Measurements from ENCODE around the gene LCE3A.
A peak's percentile ranks its signal among the peaks of the same experiment; 100 is the strongest.
"Not testable (repeated sequence)": the region's sequence is repeated elsewhere in the genome, so short reads cannot be mapped to it uniquely, and the experiment has no call there.

Gene LCE3A

GRCh38 chr1:152623203-152623844, 421 bp upstream of the LCE3A start:
- DNase-seq (no peak), ATAC-seq (replicated peaks) (no peak)
- H3K4me3 Mint-ChIP-seq: no peak overlapping the region
- H3K27me3 Mint-ChIP-seq: peaks cover 34 to 57% of the 10 kb centered on the region in 2 donors
- peaks cover 0 to 9% of the 10 kb centered on the region in 2 donors for H3K9me3 Mint-ChIP-seq
- H3K4me1 Mint-ChIP-seq (ENCODE audit: low read depth in 2 of 2): peaks cover 0 to 4% of the 10 kb centered on the region in 2 donors
- H3K27ac Mint-ChIP-seq: no peak overlapping the region
- H3K36me3 Mint-ChIP-seq (ENCODE audit: insufficient read depth): no peaks in the 10 kb centered on the region

- Mint-ChIP-seq H3K4me3 (no peak overlapping the region), H3K27me3 (peaks cover 27 to 43% of the 10 kb centered on the region in 2 donors), H3K27ac (peak overlapping the region in 1 of 2 donors; percentile 12)
Observed at GRCh38 chr1:152621993-152622392, 910 bp downstream of the LCE3A start.

DNA sequence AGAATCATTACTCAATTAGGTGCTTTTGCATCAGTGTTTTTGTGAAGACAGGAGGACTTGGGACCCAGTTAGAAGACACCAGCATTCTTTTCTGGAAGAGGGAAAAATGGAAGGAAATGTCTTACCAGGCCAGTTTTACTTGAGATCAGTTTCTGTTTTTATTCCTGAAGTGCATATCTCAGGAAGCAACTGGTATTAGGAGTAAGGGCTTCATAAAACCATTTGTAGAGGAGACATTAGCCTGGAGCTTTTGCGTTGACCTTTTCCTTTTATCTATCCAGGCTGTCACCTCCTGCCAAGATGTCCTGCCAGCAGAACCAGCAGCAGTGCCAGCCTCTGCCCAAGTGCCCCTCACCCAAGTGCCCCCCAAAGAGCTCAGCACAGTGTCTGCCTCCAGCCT, 9.4 kb downstream of the LCE3A start, which contains the start of gene LCE3B:
Gene LCE3B (plus strand): TSS at position 301 of the 400 bp plus-strand sequence. CDS start 0 bp downstream, at position 301.
- DNase-seq (no peak), ATAC-seq (replicated peaks) (no peak)
- H3K27ac Mint-ChIP-seq: no peak within 1 kb of the TSS
- H3K4me3 Mint-ChIP-seq: no peak within 1 kb of the TSS
- H3K4me1 Mint-ChIP-seq (ENCODE audit: low read depth in 2 of 2): no peaks in the 10 kb centered on the region
- peaks cover 0 to 9% of the 10 kb centered on the region in 2 donors for H3K27me3 Mint-ChIP-seq
- peaks cover 0 to 5% of the 10 kb centered on the region in 2 donors for H3K9me3 Mint-ChIP-seq
- H3K36me3 Mint-ChIP-seq (ENCODE audit: insufficient read depth): no peaks in the 10 kb centered on the region

More at GRCh38 chr1:152621993-152622392, 910 bp downstream of the LCE3A start:
- no peaks in the 10 kb centered on the region for H3K36me3 Mint-ChIP-seq (ENCODE audit: insufficient read depth)
- peaks cover 0 to 12% of the 10 kb centered on the region in 2 donors for H3K9me3 Mint-ChIP-seq
- ATAC-seq (replicated peaks) (no peak), DNase-seq (no peak)
- peaks cover 0 to 4% of the 10 kb centered on the region in 2 donors for H3K4me1 Mint-ChIP-seq (ENCODE audit: low read depth in 2 of 2)

DNA sequence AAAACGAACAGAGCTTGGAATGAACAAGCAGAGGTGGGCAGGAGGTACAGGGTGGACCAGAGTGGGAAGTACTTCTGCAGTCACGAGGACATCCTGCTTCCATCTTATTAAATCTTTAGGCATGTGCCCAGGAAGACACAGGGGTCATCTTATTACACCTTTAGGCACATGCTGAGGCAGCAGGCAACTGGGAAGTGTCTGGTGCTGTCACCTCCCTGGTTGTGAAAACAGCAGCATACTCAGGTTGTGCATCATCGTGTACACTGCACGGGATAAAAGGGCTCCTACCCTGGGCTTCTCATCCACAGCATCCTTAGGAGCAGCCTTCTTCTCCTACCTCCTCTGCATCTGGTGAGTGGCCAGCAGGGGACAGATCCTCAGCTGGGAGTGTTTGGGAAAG, 23.0 kb downstream of the LCE3A start, which contains the start of gene LCE3C:
Gene LCE3C (plus strand): TSS at position 301 of the 400 bp plus-strand sequence. CDS start 498 bp downstream, outside the sequence.
- no peak within 1 kb of the TSS for H3K4me3 Mint-ChIP-seq
- no peak for ATAC-seq (replicated peaks)
- no peak within 1 kb of the TSS for H3K27ac Mint-ChIP-seq
- H3K4me1 Mint-ChIP-seq (ENCODE audit: low read depth in 2 of 2): no peaks in the 10 kb centered on the region
- DNase-seq: no peak
- peaks cover 0 to 11% of the 10 kb centered on the region in 2 donors for H3K27me3 Mint-ChIP-seq
- no peaks in the 10 kb centered on the region for H3K36me3 Mint-ChIP-seq (ENCODE audit: insufficient read depth)
- H3K9me3 Mint-ChIP-seq: no peaks in the 10 kb centered on the region

GRCh38 chr1:152596986-152597385, 25.9 kb downstream of the LCE3A start:
- peaks cover 0 to 10% of the 10 kb centered on the region in 2 donors for H3K27me3 Mint-ChIP-seq
- ATAC-seq (replicated peaks): no peak
- no peaks in the 10 kb centered on the region for H3K9me3 Mint-ChIP-seq
- no peak for DNase-seq
- H3K27ac Mint-ChIP-seq: no peak overlapping the region
- no peaks in the 10 kb centered on the region for H3K36me3 Mint-ChIP-seq (ENCODE audit: insufficient read depth)
- H3K4me1 Mint-ChIP-seq (ENCODE audit: low read depth in 2 of 2): no peaks in the 10 kb centered on the region
- H3K4me3 Mint-ChIP-seq: no peak overlapping the region

GRCh38 chr1:152585586-152585985, 37.3 kb downstream of the LCE3A start:
- H3K4me1 Mint-ChIP-seq (ENCODE audit: low read depth in 2 of 2): no peaks in the 10 kb centered on the region
- H3K27ac Mint-ChIP-seq: no peak overlapping the region
- no peak for DNase-seq
- no peaks in the 10 kb centered on the region for H3K9me3 Mint-ChIP-seq
- peaks cover 2% of the 10 kb centered on the region in 2 donors for H3K27me3 Mint-ChIP-seq
- H3K36me3 Mint-ChIP-seq (ENCODE audit: insufficient read depth): no peaks in the 10 kb centered on the region
- ATAC-seq (replicated peaks): no peak
- H3K4me3 Mint-ChIP-seq: no peak overlapping the region

GRCh38 chr1:152582647-152583046, 40.3 kb downstream of the LCE3A start:
- ATAC-seq (replicated peaks) (no peak), DNase-seq (no peak)
- Mint-ChIP-seq H3K36me3 (ENCODE audit: insufficient read depth) (no peaks in the 10 kb centered on the region), H3K27me3 (peaks cover 6 to 23% of the 10 kb centered on the region in 2 donors), H3K4me1 (ENCODE audit: low read depth in 2 of 2) (no peaks in the 10 kb centered on the region), H3K27ac (no peak overlapping the region), H3K4me3 (no peak overlapping the region), H3K9me3 (no peaks in the 10 kb centered on the region)

DNA sequence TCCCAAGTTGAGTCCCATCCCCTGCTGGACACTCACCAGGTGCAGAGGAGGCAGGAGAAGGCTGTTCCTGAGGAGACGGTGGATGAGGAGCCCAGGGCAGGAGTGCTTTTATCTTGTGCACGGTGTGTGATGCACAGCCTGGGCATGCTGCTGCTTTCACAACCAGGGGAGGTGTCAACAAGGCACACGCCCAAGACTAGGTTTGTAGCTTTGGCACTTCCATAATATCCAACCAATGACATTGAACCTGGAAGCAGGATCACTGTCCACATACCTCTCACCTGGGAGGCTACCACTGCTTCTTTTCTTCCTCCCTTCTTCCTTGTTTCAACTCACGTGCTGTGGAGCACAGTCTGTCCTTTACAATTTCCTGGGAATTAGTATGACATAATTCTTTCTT, 42.5 kb downstream of the LCE3A start, which contains the start of gene LCE3D:
Gene LCE3D (minus strand): TSS at position 84 of the 400 bp plus-strand sequence. CDS start 580 bp downstream, outside the sequence.
- Mint-ChIP-seq H3K4me3 (no peak within 1 kb of the TSS), H3K27me3 (peaks cover 10 to 30% of the 10 kb centered on the region in 2 donors), H3K36me3 (ENCODE audit: insufficient read depth) (no peaks in the 10 kb centered on the region), H3K9me3 (no peaks in the 10 kb centered on the region), H3K27ac (no peak within 1 kb of the TSS), H3K4me1 (ENCODE audit: low read depth in 2 of 2) (no peaks in the 10 kb centered on the region)
- ATAC-seq (replicated peaks): no peak
- DNase-seq: no peak

DNA sequence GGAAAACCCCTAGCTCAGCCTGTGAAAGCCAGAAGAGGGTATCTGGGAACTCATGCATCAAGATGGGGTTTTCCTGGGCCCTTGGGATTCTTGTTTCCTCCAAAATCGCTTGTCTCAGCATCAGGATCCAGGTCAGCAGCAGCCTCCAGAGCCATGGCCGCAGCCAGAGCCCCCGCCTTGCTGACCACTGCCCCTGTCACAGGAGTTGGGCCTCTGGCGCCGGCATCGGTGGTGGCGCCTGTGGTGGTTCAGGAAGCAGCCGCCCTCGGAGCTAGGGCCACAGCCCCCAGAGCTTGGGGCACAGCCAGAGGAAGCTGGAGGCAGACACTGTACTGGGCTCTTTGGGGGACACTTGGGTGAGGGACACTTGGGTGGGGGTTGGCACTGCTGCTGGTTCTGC, 43.4 kb downstream of the LCE3A start:
- H3K4me1 Mint-ChIP-seq (ENCODE audit: low read depth in 2 of 2); DNase-seq; H3K27ac Mint-ChIP-seq; ATAC-seq (replicated peaks); H3K4me3 Mint-ChIP-seq; H3K9me3 Mint-ChIP-seq; H3K36me3 Mint-ChIP-seq (ENCODE audit: insufficient read depth): not testable (repeated sequence)
- peaks cover 19 to 39% of the 10 kb centered on the region in 2 donors for H3K27me3 Mint-ChIP-seq

GRCh38 chr1:152577168-152577567, 45.7 kb downstream of the LCE3A start:
- Mint-ChIP-seq H3K36me3 (ENCODE audit: insufficient read depth) (no peaks in the 10 kb centered on the region), H3K27me3 (peaks cover 34 to 62% of the 10 kb centered on the region in 2 donors), H3K4me3 (no peak overlapping the region), H3K4me1 (ENCODE audit: low read depth in 2 of 2) (no peaks in the 10 kb centered on the region), H3K9me3 (no peaks in the 10 kb centered on the region), H3K27ac (no peak overlapping the region)
- ATAC-seq (replicated peaks): no peak
- no peak for DNase-seq

All from effector memory CD8-positive, alpha-beta T cell (primary cell).